ENCODE measurements around the gene MCFD2.

GRCh38 chr2:46858702-46859090 is 56.9 kb downstream of the MCFD2 start:
- TF ChIP-seq, protein P1, sequence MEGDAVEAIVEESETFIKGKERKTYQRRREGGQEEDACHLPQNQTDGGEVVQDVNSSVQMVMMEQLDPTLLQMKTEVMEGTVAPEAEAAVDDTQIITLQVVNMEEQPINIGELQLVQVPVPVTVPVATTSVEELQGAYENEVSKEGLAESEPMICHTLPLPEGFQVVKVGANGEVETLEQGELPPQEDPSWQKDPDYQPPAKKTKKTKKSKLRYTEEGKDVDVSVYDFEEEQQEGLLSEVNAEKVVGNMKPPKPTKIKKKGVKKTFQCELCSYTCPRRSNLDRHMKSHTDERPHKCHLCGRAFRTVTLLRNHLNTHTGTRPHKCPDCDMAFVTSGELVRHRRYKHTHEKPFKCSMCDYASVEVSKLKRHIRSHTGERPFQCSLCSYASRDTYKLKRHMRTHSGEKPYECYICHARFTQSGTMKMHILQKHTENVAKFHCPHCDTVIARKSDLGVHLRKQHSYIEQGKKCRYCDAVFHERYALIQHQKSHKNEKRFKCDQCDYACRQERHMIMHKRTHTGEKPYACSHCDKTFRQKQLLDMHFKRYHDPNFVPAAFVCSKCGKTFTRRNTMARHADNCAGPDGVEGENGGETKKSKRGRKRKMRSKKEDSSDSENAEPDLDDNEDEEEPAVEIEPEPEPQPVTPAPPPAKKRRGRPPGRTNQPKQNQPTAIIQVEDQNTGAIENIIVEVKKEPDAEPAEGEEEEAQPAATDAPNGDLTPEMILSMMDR (IDR thresholded peaks at IDR 0.05; ENCODE audit: insufficient read depth, low read length), result no peak
- TF ChIP-seq POLR2AphosphoS5 (IDR thresholded peaks at IDR 0.05; ENCODE audit: low read depth), result no peak
- no peak for TF ChIP-seq GABPA (IDR thresholded peaks at IDR 0.05; ENCODE audit: low read depth)
- TF ChIP-seq REST (IDR thresholded peaks at IDR 0.05; ENCODE audit: insufficient replicate concordance, low read depth), result no peak

All from HL-60 (cell line).